GM18873 (cell line): ENCODE results near the gene MYNN.
"Not testable (repeated sequence)": the region's sequence is repeated elsewhere in the genome, so short reads cannot be mapped to it uniquely, and the experiment has no call there.

Experiments used
- ATAC-seq: cut with Tn5 transposase; IDR thresholded peaks from one replicate; pipeline ENCODE4 v1.9.1; 2021; ENCODE audit warnings: mild to moderate bottlenecking, moderate library complexity, moderate number of reproducible peaks; ENCODE audit not compliant: unreplicated experiment, low FRiP score

Gene MYNN

DNA sequence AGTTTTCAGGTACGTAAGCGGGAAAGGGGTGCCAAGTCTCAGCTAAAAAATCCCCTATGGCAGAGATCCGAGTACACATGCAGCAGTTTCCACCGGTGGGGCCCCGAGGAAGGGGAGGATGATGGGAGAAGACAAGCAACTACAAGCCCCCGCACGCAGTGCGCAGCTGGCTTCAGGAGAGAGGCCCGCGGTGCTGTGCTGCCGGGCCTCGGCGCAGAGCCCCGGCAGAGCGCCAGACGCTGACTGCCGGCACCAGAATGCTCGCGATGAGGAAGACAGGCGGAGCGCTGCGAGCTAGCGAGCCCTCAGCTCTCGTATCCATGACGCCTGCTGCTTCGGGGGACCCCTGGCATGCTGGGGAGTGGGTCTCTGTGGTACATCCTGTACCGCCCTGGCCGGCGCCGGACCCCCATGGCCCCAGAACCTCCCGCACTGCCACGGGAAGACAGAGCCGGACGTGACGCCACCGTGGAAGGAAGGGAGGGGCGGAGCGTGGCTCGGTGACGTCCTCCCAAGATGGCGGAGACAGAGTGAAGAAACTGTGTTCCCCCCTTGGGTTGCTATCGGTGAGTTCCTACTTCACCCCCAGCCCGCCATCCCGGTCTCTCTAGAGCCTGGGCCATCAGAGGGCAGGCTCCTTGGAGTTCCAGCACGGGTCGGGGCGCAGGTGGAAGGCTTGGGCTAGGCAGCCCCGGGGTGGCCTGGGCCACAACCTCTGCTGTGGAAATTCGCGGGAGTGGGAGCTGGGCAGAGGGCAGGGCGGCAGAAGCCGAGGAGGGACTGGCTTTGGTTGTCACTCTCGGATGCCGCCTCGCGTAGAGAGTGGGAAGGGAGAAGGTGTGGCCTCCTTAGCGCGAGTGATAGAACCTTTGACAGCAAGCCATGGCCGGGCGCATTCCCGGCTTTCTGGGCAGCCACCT is at the start of gene MYNN:
MYNN (plus strand) TSS at position 500 of the 920 bp plus-strand sequence. CDS start 900 bp downstream, outside the sequence.
- peak; percentile 83 for ATAC-seq

GRCh38 chr3:169731857-169732256 is 41.3 kb upstream of the MYNN start:
- ATAC-seq: not testable (repeated sequence)

DNA sequence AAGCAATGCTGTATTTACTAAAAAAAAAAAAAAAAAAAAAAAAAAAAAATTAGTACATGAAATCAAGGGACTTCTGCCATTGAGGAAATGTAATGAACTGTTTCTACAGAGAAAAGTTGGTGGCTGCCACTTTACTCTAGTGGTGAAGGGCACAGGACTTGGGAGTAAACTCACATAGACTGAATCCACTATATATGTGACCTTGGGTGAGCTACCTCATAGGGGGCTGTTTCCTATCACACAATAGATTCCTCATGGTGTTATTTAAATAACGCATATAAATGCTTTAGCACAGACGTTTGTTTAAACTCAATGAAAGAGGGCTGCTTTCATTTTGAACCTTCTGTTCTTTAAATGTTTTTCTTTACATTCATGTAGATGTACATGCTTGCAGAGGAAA is 34.1 kb upstream of the MYNN start:
- no peak for ATAC-seq

DNA sequence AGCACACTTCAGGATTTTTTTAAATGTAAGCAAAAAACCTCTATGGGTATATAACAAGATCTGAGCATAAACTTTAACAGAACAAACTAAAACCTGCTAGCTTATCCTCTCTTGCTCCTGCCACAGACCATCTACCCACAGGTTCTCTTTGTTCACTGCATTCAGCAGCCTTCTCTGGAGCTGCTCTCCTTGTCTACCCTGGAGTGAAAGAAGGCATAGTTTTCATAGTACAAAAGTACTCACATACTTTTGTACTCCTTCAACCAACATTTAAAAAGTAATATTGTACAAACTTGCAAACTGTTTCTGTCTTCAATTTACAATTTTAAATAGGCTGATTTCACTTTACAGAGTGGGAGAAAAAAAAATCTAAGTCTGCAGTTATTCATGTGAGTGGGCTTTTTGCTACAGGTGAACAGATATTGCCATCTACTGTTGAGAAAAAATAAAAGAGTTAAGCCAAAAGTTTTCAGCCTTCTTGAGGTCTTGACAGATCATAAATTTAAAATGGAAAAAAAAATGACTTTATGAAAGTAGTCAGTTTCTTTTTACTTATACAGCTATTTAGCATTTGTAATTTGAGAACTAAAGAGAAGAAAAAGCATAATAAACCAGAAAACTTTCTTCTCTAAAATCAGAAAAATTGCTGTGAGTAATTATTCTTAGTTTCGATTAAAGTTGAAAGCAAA is 28.7 kb upstream of the MYNN start:
- ATAC-seq: no peak

GRCh38 chr3:169746924-169747323 is 26.3 kb upstream of the MYNN start:
- ATAC-seq: no peak

GRCh38 chr3:169748670-169749069 is 24.5 kb upstream of the MYNN start:
- ATAC-seq: no peak

DNA sequence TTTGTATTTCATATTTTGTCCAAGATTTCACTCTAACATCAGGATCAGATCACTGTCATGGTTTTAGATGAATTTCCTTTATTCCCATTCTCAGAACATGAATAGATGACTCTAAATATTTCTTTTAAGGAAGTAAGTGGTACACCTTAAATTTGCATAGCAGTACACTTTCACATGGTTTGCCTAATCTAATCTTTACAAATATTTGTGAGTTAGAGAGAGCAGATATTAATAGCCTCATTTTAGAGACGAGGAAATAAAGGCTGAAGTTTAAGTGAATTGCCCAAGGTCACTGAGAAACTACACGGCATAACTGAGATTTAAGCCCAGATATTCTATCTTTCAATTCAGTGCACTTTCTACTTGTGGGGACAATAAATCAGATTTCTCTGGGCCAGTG is 22.5 kb upstream of the MYNN start:
- no peak for ATAC-seq

DNA sequence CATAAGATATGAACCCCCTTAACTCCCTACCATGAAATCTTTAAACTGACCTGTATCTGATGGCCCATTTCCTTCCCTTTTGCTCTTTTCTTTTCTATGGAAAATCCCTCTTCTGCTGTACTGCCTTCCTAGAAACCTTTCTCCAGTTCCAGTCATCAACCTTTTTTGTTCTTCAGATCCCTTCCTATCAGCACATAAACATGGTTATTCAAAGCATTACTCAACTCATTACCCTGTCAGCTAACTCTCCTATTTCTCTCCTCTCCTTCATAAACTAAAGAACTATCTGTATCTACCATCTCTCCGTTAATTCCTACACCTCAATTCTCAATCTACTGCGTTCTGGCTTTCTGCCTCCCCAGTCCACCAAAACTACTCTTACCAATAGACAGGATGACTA is 21.3 kb upstream of the MYNN start:
- ATAC-seq: no peak

DNA sequence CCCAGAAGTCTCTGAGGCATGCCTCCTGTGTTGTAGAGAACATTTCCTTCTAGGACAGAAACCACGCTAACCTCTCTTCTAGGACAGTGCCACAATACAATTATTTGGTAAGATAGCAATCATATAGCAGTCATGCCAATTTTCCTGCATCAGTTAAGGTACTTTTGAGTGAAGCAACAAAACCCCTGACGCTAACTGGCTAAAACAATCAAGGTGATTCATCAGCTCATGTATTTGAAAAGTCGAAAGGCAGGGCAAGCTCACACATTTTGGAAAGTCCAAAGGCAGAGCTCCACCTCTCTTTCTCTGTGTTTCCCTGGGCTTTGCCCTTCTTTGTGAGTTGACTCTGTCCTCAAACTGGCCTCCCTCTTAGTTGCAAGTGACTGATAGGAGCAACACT is 18.5 kb upstream of the MYNN start:
- ATAC-seq: no peak

- ATAC-seq: no peak
Measured at GRCh38 chr3:169755488-169755887, 17.7 kb upstream of the MYNN start.

- ATAC-seq: no peak
Measured at GRCh38 chr3:169758359-169758994, 14.7 kb upstream of the MYNN start.

DNA sequence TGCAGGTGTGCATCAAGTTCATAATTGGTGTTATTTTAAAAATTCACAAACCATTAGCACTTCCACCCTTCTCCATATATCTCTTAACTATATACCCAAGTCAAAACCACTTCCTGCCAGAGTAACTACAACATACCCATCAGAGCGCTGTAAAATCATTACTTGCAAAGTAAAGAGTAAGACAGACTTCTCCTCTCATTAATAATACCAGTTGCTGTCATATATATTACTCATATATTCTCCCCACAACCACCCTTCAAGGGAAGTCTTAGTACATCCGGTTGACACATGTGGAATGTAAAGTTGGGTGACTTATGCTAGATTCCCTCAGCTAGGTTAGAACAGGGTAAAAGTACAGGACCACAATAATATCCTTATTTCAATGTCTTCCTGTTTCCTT is 13.9 kb upstream of the MYNN start:
- no peak for ATAC-seq

GRCh38 chr3:169760479-169760878 is 12.7 kb upstream of the MYNN start:
- no peak for ATAC-seq

DNA sequence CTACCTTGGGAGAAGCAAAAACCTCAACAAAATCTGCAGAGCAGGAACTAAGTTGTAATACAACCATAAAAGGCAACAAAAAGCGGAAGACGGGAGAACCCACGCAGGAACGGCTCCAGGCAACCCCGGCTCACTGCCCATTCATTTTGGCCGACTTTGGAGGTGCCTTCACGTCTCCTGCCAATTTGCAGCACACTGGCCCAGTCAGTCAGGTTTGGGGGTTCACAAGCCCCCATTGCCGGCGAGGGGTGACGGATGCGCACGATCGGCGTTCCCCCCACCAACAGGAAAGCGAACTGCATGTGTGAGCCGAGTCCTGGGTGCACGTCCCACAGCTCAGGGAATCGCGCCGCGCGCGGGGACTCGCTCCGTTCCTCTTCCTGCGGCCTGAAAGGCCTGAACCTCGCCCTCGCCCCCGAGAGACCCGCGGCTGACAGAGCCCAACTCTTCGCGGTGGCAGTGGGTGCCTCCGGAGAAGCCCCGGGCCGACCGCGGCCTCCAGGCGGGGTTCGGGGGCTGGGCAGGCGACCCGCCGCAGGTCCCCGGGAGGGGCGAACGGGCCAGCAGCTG is 8.8 kb upstream of the MYNN start:
- peak; percentile 32 for ATAC-seq

GRCh38 chr3:169764882-169765612 is 8.1 kb upstream of the MYNN start, which contains the start of gene TERC:
TSS of gene TERC (minus strand) at chr3:169765060.
- ATAC-seq: peak; percentile 59

- no peak for ATAC-seq
Measured at GRCh38 chr3:169769287-169770181, 3.7 kb upstream of the MYNN start, which contains the start of gene ACTRT3. TSS of gene ACTRT3 (minus strand) at chr3:169769561. CDS start at chr3:169769520, 41 bp downstream.

DNA sequence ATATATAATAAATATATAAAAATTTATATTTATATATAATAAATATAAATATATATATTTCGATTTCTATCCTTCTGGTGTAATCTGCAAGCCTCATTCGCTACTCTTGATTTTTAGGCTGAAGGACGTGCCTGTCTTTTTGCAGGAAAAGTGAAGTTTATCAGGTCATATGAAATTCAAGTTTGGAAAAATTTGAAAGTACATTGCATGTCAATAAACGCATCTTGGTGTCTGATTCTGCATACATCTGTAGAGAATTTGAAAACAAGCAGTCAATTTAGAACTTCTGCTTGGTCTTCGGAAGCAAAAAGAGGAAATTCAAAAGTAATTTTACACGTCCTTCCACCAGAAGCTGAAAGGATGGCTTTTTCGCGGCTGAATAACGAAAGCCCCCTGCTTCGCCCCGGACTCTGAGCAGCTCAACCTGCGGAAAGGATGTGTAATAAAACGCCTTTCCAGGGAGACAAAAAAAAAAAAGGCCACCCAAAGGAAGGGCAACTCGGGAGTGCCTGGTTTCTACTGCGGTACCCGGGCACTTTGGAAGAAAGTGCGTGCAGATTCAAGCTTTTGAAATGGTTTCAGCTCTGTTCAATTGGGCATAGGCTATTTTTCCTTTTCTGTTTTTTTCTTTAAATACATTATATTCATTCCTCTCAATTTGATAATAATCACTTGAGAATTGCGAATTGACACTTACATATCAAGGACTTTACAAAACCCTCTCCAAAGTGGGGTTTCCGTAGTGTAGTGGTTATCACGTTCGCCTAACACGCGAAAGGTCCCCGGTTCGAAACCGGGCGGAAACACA is 1.5 kb upstream of the MYNN start:
- ATAC-seq: no peak

DNA sequence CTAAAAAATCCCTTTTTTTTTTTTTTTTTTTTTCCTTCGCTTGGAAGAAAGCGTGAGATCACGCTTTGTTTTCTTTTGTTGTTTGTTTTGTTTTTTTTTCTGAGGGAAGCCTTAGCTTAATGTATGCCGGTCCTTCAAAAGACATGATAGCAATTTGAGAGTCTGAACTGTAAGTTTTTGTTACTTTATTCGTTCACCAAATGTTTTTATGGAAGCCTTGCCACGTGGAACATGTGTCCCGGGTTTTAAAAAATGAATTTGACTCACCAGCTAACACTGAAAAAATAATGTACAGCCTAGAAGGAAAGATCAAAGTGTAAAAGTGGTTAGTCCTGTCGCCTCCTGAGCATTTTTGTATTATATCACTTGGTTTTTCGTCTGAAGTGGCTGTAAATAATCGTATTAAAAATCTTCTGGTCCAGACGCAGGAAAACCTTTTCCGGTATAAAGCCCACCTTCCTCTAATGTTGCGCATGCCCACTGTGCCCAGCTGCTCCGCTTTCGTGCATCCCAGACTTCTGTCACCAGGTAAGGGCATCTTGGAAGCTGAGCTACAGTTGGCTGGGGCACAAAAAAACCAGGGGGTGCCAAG is 795 bp upstream of the MYNN start:
- peak; percentile 5 for ATAC-seq
